SH-SY5Y (cell line): ENCODE data around the gene HTR5A.

Experiments used
- GATA2 ChIP-seq: IDR thresholded peaks from 2 replicates; pipeline ENCODE4 v1.6.1; 2011; ENCODE audit warnings: mild to moderate bottlenecking, low read depth, low read length
- GATA3 ChIP-seq: IDR thresholded peaks from 2 replicates; pipeline ENCODE4 v1.6.1; 2011; ENCODE audit warnings: low read depth, mild to moderate bottlenecking, low read length, moderate library complexity

GRCh38 chr7:155038335-155038734, 31.8 kb upstream of the HTR5A start:
- no peak for TF ChIP-seq GATA2
- no peak for TF ChIP-seq GATA3
